HepG2 (cell line): ENCODE data around the gene FYB1.

Experiments
- ATF3 ChIP-seq: sonication (generic); formaldehyde crosslinking; IDR thresholded peaks from 2 replicates; pipeline ENCODE4 v1.4.0; 2020; ENCODE audit warnings: missing genetic modification reagents
- EP300 ChIP-seq, 3 experiments: sonication (generic) in 1 of 3; formaldehyde crosslinking in 1 of 3; IDR thresholded peaks; 2 replicates each; pipeline versions ENCODE4 v1.5.1 to v1.6.1; 2011 to 2020; ENCODE audit warnings: low read depth in 2 of 3, low read length in 2 of 3, borderline replicate concordance in 1 of 3, improper control_type of control experiment in 1 of 3, mild to moderate bottlenecking in 1 of 3, missing genetic modification reagents in 1 of 3, moderate library complexity in 1 of 3
- EZH2 ChIP-seq: conservative IDR thresholded peaks from 2 replicates; pipeline ENCODE4 v1.6.1; 2012; ENCODE audit warnings: mild to moderate bottlenecking, low read depth, low read length, moderate library complexity
- POLR2AphosphoS5 ChIP-seq: IDR thresholded peaks from 2 replicates; pipeline ENCODE4 v1.6.1; 2012; ENCODE audit warnings: low read depth, low read length
- SIN3B ChIP-seq: fragments of 150-350 bp; IDR thresholded peaks from 2 replicates; pipeline ENCODE4 v1.6.1; 2014; ENCODE audit warnings: low read length
- ZNF510 ChIP-seq: sonication (generic); formaldehyde crosslinking; IDR thresholded peaks from 2 replicates; pipeline ENCODE4 v1.4.0; 2020; ENCODE audit warnings: low read depth, mild to moderate bottlenecking, missing genetic modification reagents
- TF ChIP-seq, protein P1 (sequence below): sonication (generic); formaldehyde crosslinking; IDR thresholded peaks from 2 replicates; pipeline ENCODE4 v1.5.0; 2020; ENCODE audit warnings: missing genetic modification reagents, mild to moderate bottlenecking, borderline replicate concordance

DNA sequence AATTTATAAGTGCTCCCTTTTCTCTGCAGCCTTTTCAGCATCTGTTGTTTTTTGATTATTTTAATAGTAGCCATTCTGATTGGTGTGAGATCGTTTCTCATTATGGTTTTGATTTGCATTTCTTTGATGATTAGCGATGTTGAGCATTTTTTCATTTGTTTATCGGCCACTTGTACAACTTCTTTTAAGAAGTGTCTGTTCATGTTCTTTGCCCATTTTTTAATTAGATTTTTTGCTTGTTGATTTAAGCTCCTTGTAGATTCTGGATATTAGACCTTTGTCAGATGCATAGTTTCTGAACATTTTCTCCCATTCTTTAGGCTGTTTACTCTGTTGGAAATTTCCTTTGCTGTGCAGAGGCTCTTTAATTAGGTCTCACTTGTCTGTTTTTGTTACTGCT lies 46.3 kb downstream of the FYB1 start:
- TF ChIP-seq ATF3 (CRISPR knock-in tag) (no peak), SIN3B (no peak), ZNF510 (CRISPR knock-in tag) (no peak), POLR2AphosphoS5 (no peak), EZH2 (no peak), EP300 (IDR thresholded peaks at IDR 0.05; ENCODE audit: low read depth in 2 of 2, low read length in 2 of 2) (no peak), EP300 (CRISPR knock-in tag; IDR thresholded peaks at IDR 0.05; ENCODE audit: borderline replicate concordance) (no peak)
- TF ChIP-seq, protein P1, sequence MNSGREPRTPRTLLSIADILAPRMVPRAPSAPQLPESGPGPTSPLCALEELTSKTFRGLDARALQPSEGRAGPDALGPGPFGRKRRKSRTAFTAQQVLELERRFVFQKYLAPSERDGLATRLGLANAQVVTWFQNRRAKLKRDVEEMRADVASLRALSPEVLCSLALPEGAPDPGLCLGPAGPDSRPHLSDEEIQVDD (CRISPR knock-in tag) = no peak
